Astrocyte (in vitro differentiated cells and primary cell): ENCODE results near the gene USP32. TPM values are rescaled to one million over a fixed set of nuclear protein-coding genes. Genes with fewer than 3 reads are reported as not detected.
A peak's percentile ranks its signal among the peaks of the same experiment; 100 is the strongest.

ENCODE experiments used
- DNase-seq: peaks from one replicate; pipeline ENCODE4 v3.0.0-alpha.2; 2010; ENCODE audit warnings: low read depth
- FAIRE-seq: peaks from 2 replicates; lab custom pipeline; 2011; peaks lifted over from hg19 to GRCh38; lab: Jason Lieb, UNC
- H2AFZ ChIP-seq: 2 replicates; pipeline ENCODE4 v1.6.0; 2012; ENCODE audit warnings: low read depth, low read length, inconsistent platforms
- H3K27ac ChIP-seq: 2 replicates; pipeline ENCODE4 v1.5.1; 2011; ENCODE audit warnings: low read depth, low read length, inconsistent platforms
- H3K27me3 ChIP-seq: 2 replicates; pipeline ENCODE4 v1.6.0; 2011; ENCODE audit warnings: low read length, inconsistent platforms; ENCODE audit not compliant: insufficient read depth
- H3K36me3 ChIP-seq: 2 replicates; pipeline ENCODE4 v1.5.1; 2011; ENCODE audit warnings: low read length, inconsistent platforms; ENCODE audit not compliant: insufficient read depth
- H3K4me1 ChIP-seq: 2 replicates; pipeline ENCODE4 v1.5.1; 2011; ENCODE audit warnings: low read length, inconsistent platforms; ENCODE audit not compliant: insufficient read depth
- H3K4me2 ChIP-seq: 2 replicates; pipeline ENCODE4 v1.6.0; 2012; ENCODE audit warnings: low read length, inconsistent platforms
- H3K4me3 ChIP-seq: 2 replicates; pipeline ENCODE4 v1.5.1; 2011; ENCODE audit warnings: low read depth, mild to moderate bottlenecking, low read length, inconsistent platforms; ENCODE audit not compliant: insufficient read depth
- H3K79me2 ChIP-seq: 2 replicates; pipeline ENCODE4 v1.6.0; 2012; ENCODE audit warnings: mild to moderate bottlenecking, low read length, inconsistent platforms; ENCODE audit not compliant: insufficient read depth
- H3K9ac ChIP-seq: 2 replicates; pipeline ENCODE4 v1.6.0; 2012; ENCODE audit warnings: mild to moderate bottlenecking, low read length, inconsistent platforms
- H3K9me3 ChIP-seq: 2 replicates; pipeline ENCODE4 v1.5.1; 2012; ENCODE audit warnings: low read depth, mild to moderate bottlenecking, low read length, inconsistent platforms; ENCODE audit not compliant: insufficient read depth
- H4K20me1 ChIP-seq: 2 replicates; pipeline ENCODE4 v1.6.0; 2012; ENCODE audit warnings: low read length, inconsistent platforms; ENCODE audit not compliant: insufficient read depth
- H3K27ac Mint-ChIP-seq: one replicate; pipeline ENCODE4 v1.8.0; 2021; ENCODE audit warnings: mild to moderate bottlenecking, mixed read lengths; ENCODE audit not compliant: unreplicated experiment
- H3K27me3 Mint-ChIP-seq: one replicate; pipeline ENCODE4 v1.8.0; 2021; ENCODE audit warnings: low read depth, mixed read lengths; ENCODE audit not compliant: unreplicated experiment
- H3K36me3 Mint-ChIP-seq: one replicate; pipeline ENCODE4 v1.8.0; 2021; ENCODE audit warnings: low read depth, mixed read lengths; ENCODE audit not compliant: unreplicated experiment
- H3K4me1 Mint-ChIP-seq: one replicate; pipeline ENCODE4 v1.8.0; 2021; ENCODE audit warnings: low read depth, mixed read lengths; ENCODE audit not compliant: unreplicated experiment
- H3K4me3 Mint-ChIP-seq: one replicate; pipeline ENCODE4 v1.8.0; 2021; ENCODE audit warnings: mild to moderate bottlenecking, moderate library complexity, mixed read lengths; ENCODE audit not compliant: unreplicated experiment
- H3K9me3 Mint-ChIP-seq: one replicate; pipeline ENCODE4 v1.8.0; 2021; ENCODE audit warnings: mild to moderate bottlenecking, mixed read lengths; ENCODE audit not compliant: unreplicated experiment
- EZH2 ChIP-seq: IDR thresholded peaks from 2 replicates; pipeline ENCODE4 v1.6.1; 2012; ENCODE audit warnings: mild to moderate bottlenecking, low read length, inconsistent platforms; ENCODE audit not compliant: insufficient read depth
- total RNA-seq: library from RNA; stranded (reverse); gene quantifications from 2 replicates; pipeline ENCODE4 v1.2.1, GENCODE V29; 2021
- TF ChIP-seq, protein P1 (sequence below): IDR thresholded peaks from 2 replicates; pipeline ENCODE4 v1.5.1; 2011; ENCODE audit warnings: low read depth, mild to moderate bottlenecking, inconsistent platforms, low read length, moderate library complexity; ENCODE audit not compliant: insufficient read depth

The USP32 gene
- total RNA-seq, 1 donor from 2014 or later = 40.2 TPM

DNA sequence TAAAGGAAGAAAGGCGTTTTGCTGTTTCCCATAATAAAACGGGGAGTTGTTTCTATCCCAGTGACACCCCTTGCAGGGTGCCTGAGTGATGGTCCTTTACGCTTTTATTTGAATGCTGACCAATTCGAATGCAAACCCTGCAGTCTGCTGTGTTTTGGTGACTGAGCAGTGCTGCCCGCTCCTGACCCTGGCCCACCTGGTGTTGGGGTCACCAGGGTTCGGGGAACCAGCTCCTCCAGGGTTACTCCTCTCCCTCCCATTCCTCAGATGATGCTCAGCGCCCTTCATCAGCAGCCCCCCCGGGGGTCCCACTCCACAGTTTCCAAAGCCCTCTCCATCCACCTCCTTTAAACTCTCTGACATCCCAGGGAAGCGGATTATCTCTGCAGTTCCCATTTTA is 236.1 kb downstream of the USP32 start:
- no peak overlapping the region for H3K27ac Mint-ChIP-seq
- Histone ChIP-seq H3K9ac (no peak overlapping the region), H3K4me3 (no peak overlapping the region), H3K9me3 (no peaks in the 10 kb centered on the region), H3K79me2 (no peaks in the 10 kb centered on the region), H3K27me3 (peaks cover 18% of the 10 kb centered on the region), H4K20me1 (no peaks in the 10 kb centered on the region), H3K36me3 (no peaks in the 10 kb centered on the region), H2AFZ (no peak overlapping the region), H3K4me2 (no peak overlapping the region), H3K4me1 (peaks cover 6% of the 10 kb centered on the region), H3K27ac (no peak overlapping the region)
- no peak for TF ChIP-seq EZH2
- TF ChIP-seq, protein P1, sequence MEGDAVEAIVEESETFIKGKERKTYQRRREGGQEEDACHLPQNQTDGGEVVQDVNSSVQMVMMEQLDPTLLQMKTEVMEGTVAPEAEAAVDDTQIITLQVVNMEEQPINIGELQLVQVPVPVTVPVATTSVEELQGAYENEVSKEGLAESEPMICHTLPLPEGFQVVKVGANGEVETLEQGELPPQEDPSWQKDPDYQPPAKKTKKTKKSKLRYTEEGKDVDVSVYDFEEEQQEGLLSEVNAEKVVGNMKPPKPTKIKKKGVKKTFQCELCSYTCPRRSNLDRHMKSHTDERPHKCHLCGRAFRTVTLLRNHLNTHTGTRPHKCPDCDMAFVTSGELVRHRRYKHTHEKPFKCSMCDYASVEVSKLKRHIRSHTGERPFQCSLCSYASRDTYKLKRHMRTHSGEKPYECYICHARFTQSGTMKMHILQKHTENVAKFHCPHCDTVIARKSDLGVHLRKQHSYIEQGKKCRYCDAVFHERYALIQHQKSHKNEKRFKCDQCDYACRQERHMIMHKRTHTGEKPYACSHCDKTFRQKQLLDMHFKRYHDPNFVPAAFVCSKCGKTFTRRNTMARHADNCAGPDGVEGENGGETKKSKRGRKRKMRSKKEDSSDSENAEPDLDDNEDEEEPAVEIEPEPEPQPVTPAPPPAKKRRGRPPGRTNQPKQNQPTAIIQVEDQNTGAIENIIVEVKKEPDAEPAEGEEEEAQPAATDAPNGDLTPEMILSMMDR = no peak
- H3K36me3 Mint-ChIP-seq = no peaks in the 10 kb centered on the region
- H3K4me3 Mint-ChIP-seq = no peak overlapping the region
- no peaks in the 10 kb centered on the region for H3K9me3 Mint-ChIP-seq
- DNase-seq (no peak), FAIRE-seq (no peak)
- H3K27me3 Mint-ChIP-seq = peaks cover 64% of the 10 kb centered on the region
- H3K4me1 Mint-ChIP-seq = no peaks in the 10 kb centered on the region

DNA sequence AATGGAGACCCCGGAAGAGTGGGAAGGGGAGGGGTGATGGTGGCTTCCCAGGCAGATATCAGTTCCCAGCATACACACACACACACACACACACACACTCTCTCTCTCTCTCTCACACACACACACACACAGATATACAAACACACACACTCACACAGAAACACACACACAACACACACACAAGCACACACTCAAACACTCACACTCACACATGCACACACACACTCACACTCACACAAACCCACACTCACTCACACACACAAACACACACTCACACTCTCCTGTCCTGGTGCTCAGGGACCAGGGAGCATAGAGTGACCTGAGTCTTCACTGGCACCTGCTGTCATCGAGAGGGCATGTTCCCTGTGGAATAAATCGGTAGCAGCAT is 236.5 kb downstream of the USP32 start:
- H3K9me3 Mint-ChIP-seq = no peaks in the 10 kb centered on the region
- no peaks in the 10 kb centered on the region for H3K36me3 Mint-ChIP-seq
- no peak overlapping the region for H3K27ac Mint-ChIP-seq
- peaks cover 6% of the 10 kb centered on the region for H3K4me1 ChIP-seq
- H3K27me3 ChIP-seq = peaks cover 22% of the 10 kb centered on the region
- no peaks in the 10 kb centered on the region for H4K20me1 ChIP-seq
- H3K27ac ChIP-seq = no peak overlapping the region
- no peaks in the 10 kb centered on the region for H3K79me2 ChIP-seq
- TF ChIP-seq, protein P1 = no peak
- TF ChIP-seq EZH2 = no peak
- no peak overlapping the region for H3K9ac ChIP-seq
- FAIRE-seq = no peak
- no peak overlapping the region for H3K4me2 ChIP-seq
- no peaks in the 10 kb centered on the region for H3K36me3 ChIP-seq
- H3K27me3 Mint-ChIP-seq = peaks cover 67% of the 10 kb centered on the region
- H3K4me1 Mint-ChIP-seq = no peaks in the 10 kb centered on the region
- H3K4me3 Mint-ChIP-seq = no peak overlapping the region
- no peak for DNase-seq
- no peaks in the 10 kb centered on the region for H3K9me3 ChIP-seq
- no peak overlapping the region for H2AFZ ChIP-seq
- H3K4me3 ChIP-seq = no peak overlapping the region

DNA sequence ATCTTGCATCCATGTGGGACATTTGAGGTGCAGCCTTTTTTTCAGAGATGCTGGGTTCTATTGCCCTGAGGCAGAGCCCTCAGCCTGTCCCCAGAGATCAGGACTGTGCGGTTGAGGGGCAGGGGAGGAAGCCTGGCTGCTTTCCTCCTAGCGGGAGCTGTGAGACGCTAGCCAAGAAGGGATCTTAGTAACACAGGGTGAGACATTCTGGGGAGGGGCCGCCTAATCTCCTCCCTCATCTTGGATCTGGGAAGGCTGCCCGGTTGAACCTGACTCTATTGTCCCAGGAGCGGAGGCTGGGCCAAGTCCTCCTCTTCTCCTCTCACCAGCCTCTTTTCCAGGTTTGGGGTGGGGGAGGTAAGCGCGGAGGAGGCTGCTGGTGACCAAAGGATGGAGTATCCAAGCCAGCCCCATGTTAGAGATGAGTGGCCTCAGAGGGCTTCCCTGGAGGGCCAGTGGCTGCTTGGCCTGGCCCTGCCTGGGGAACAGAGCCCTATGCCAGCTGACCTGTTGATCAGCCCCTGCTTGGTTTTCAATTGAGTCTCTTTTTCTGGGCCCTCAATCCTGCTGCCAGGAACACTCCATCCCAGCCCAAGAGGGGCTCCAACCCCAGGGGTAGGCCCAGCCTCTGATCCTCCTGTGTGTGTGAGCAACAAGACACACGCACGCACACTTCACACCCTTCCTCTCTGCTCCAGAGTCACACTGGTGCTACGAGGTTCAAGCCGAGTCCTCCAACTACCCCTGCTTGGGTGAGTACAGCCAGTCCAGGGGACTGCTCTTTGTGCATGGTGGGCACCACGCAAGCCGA is 237.1 kb downstream of the USP32 start:
- peak; percentile 59 for FAIRE-seq
- H3K27me3 Mint-ChIP-seq = peaks cover 63% of the 10 kb centered on the region
- no peaks in the 10 kb centered on the region for H3K36me3 Mint-ChIP-seq
- H4K20me1 ChIP-seq = no peaks in the 10 kb centered on the region
- peaks cover 6% of the 10 kb centered on the region for H3K4me1 ChIP-seq
- H3K27ac Mint-ChIP-seq = no peak overlapping the region
- H3K9me3 Mint-ChIP-seq = no peaks in the 10 kb centered on the region
- DNase-seq = peak; percentile 78
- TF ChIP-seq, protein P1 = no peak
- no peak for TF ChIP-seq EZH2
- peak overlapping the region; percentile 25 for H3K4me2 ChIP-seq
- peak overlapping the region; percentile 48 for H2AFZ ChIP-seq
- peaks cover 27% of the 10 kb centered on the region for H3K27me3 ChIP-seq
- H3K27ac ChIP-seq = no peak overlapping the region
- no peaks in the 10 kb centered on the region for H3K4me1 Mint-ChIP-seq
- H3K79me2 ChIP-seq = no peaks in the 10 kb centered on the region
- H3K4me3 ChIP-seq = no peak overlapping the region
- no peak overlapping the region for H3K9ac ChIP-seq
- no peaks in the 10 kb centered on the region for H3K9me3 ChIP-seq
- no peaks in the 10 kb centered on the region for H3K36me3 ChIP-seq
- H3K4me3 Mint-ChIP-seq = no peak overlapping the region
